NT2/D1 (cell line): Measurements from ENCODE around the gene RELB.

ENCODE experiments used
- DNase-seq: peaks from one replicate; pipeline ENCODE4 v3.0.0-alpha.2; 2011; ENCODE audit warnings: low read depth, low spot score
- H3K27me3 ChIP-seq: 2 replicates; pipeline ENCODE4 v1.6.0; 2011; ENCODE audit warnings: mild to moderate bottlenecking; ENCODE audit not compliant: insufficient read length, insufficient read depth
- H3K36me3 ChIP-seq: 2 replicates; pipeline ENCODE4 v1.6.1; 2011; ENCODE audit warnings: mild to moderate bottlenecking, low read length, mixed read lengths; ENCODE audit not compliant: insufficient read depth, insufficient read length
- H3K4me1 ChIP-seq: 2 replicates; pipeline ENCODE4 v1.5.1; 2011; ENCODE audit not compliant: insufficient read depth, insufficient read length
- H3K4me3 ChIP-seq: 2 replicates; pipeline ENCODE4 v1.5.1; 2011; ENCODE audit warnings: low read depth; ENCODE audit not compliant: insufficient read length
- H3K9ac ChIP-seq: 2 replicates; pipeline ENCODE4 v1.6.0; 2011; ENCODE audit warnings: low read depth; ENCODE audit not compliant: insufficient read length
- H3K9me3 ChIP-seq: 2 replicates; pipeline ENCODE4 v1.5.1; 2011; ENCODE audit warnings: mild to moderate bottlenecking, low read length; ENCODE audit not compliant: insufficient read depth
- SUZ12 ChIP-seq: IDR thresholded peaks from 2 replicates; pipeline ENCODE4 v1.6.1; 2011; ENCODE audit not compliant: insufficient read length, insufficient read depth; ENCODE audit errors: extremely low read depth
- YY1 ChIP-seq: IDR thresholded peaks from 2 replicates; pipeline ENCODE4 v1.6.1; 2011; ENCODE audit not compliant: insufficient read length, insufficient read depth
- ZNF274 ChIP-seq: IDR thresholded peaks from 2 replicates; pipeline ENCODE4 v1.6.1; 2011; ENCODE audit warnings: mild to moderate bottlenecking, low read depth, low read length

The RELB gene

GRCh38 chr19:44972802-44973201, 28.5 kb upstream of the RELB start:
- no peak for DNase-seq
- Histone ChIP-seq H3K4me1 (no peaks in the 10 kb centered on the region), H3K36me3 (peaks cover 52% of the 10 kb centered on the region), H3K9ac (no peak overlapping the region), H3K9me3 (no peaks in the 10 kb centered on the region), H3K27me3 (no peaks in the 10 kb centered on the region), H3K4me3 (no peak overlapping the region)
- TF ChIP-seq SUZ12 (no peak), YY1 (no peak), ZNF274 (no peak)

DNA sequence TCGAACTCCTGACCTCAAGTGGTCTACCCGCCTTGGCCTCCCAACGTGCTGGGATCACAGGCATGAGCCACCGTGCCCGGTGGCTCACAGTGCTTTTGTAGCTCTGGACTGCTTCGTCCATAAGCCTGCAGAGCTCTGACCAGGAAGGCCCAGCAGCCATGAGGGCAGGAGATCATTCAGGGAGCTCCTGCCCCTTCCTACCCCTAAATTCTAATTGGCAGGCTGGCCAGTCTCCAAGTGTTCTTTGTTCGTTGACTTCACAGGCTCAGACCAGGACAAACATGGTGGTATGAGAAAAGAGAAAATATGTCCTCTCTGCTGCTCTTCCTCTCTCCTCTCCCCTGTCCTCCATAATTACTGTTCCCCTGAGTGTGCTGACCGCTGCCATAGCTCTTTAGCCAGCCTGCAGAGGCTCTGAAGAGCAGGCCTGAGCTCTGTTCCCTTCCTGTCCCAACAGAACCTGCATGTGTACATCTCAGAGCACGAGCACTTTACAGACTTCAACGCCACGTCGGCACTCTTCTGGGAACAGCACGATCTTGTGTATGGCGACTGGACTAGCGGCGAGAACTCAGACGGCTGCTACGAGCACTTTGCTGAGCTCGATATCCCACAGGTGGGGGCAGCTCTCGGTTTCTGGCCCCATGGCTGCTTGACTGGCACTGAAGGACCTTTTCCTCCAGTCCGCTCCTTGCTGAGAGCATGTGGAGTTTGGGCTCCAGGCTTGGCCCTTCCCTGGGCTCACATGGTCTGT, 27.1 kb upstream of the RELB start:
- H3K4me3 ChIP-seq = no peak overlapping the region
- no peaks in the 10 kb centered on the region for H3K27me3 ChIP-seq
- no peak overlapping the region for H3K9ac ChIP-seq
- H3K4me1 ChIP-seq = no peaks in the 10 kb centered on the region
- no peak for DNase-seq
- TF ChIP-seq SUZ12 (no peak), YY1 (no peak), ZNF274 (no peak)
- H3K9me3 ChIP-seq = no peaks in the 10 kb centered on the region
- H3K36me3 ChIP-seq = peaks cover 60% of the 10 kb centered on the region

DNA sequence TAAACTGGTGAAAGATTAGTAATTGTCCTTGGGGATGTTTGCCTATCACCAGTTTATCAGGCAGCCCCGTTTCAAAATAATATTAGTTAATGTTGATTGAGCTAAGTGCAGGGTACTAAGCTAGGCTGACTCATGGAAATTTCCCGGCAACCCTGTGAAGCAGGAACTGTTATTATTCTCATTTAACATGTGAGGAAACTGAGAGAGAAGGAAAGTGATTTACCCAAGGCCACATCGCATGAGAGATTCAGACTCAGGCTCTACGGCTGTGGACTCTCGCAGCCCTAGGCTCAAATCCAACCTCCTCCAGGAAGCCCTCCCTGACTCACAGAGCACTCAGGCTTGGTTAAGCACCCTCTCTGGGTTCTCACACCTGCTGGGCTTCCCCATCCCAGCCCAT, 26.4 kb upstream of the RELB start:
- H3K4me3 ChIP-seq = no peak overlapping the region
- no peak for DNase-seq
- no peak overlapping the region for H3K9ac ChIP-seq
- peaks cover 67% of the 10 kb centered on the region for H3K36me3 ChIP-seq
- no peaks in the 10 kb centered on the region for H3K9me3 ChIP-seq
- H3K27me3 ChIP-seq = no peaks in the 10 kb centered on the region
- TF ChIP-seq ZNF274 (no peak), SUZ12 (no peak), YY1 (no peak)
- H3K4me1 ChIP-seq = no peaks in the 10 kb centered on the region

DNA sequence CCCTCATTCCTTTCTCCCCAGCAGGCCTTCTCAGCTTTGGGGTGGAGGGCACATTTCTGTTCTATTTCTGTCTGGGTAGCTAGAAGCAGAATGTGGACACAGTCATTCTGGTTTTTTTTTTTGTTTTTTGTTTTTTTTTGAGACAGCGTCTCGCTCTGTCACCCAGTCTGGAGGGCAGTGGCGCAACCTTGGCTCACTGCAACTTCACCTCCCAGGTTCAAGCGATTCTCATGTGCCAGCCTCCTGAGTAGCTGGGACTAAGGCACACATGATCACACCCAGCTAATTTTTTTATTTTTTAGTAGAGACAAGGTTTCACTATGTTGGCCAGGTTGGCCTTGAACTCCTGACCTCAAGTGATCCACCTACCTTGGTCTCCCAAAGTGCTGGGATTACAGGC, 25.8 kb upstream of the RELB start:
- no peaks in the 10 kb centered on the region for H3K4me1 ChIP-seq
- peaks cover 71% of the 10 kb centered on the region for H3K36me3 ChIP-seq
- TF ChIP-seq ZNF274 = no peak
- TF ChIP-seq SUZ12 = no peak
- TF ChIP-seq YY1 = no peak
- DNase-seq = no peak
- no peak overlapping the region for H3K4me3 ChIP-seq
- H3K9me3 ChIP-seq = no peaks in the 10 kb centered on the region
- no peaks in the 10 kb centered on the region for H3K27me3 ChIP-seq
- H3K9ac ChIP-seq = no peak overlapping the region

- H3K9me3 ChIP-seq = no peaks in the 10 kb centered on the region
- TF ChIP-seq ZNF274 = no peak
- TF ChIP-seq YY1 = no peak
- TF ChIP-seq SUZ12 = no peak
- H3K9ac ChIP-seq = no peak overlapping the region
- DNase-seq = no peak
- no peaks in the 10 kb centered on the region for H3K27me3 ChIP-seq
- H3K4me3 ChIP-seq = no peak overlapping the region
- peaks cover 70% of the 10 kb centered on the region for H3K36me3 ChIP-seq
- no peaks in the 10 kb centered on the region for H3K4me1 ChIP-seq
Observed at GRCh38 chr19:44984005-44984404, 17.3 kb upstream of the RELB start.

DNA sequence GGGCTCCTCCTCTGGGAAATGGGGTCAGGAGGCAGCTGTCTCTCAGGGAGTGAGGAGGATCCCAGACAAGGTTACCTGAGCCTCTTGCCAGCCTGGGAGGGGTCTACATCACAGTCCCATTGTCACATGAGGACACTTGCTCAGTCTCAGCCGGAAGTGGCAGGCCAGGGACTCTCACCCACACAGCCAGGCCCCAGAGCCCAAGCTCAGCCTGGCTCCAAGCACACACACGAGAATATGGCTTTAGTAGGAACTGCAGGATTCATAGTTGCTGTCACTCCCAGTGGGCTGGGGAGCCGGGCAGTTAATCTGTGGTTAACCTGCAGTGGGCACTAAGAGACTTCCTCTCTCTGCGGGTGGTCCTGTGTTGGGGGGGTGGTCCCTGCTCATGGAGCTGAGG, 15.8 kb upstream of the RELB start:
- H3K36me3 ChIP-seq = peaks cover 70% of the 10 kb centered on the region
- no peak overlapping the region for H3K9ac ChIP-seq

GRCh38 chr19:44986389-44986788, 14.9 kb upstream of the RELB start:
- no peaks in the 10 kb centered on the region for H3K9me3 ChIP-seq
- no peak for DNase-seq
- H3K9ac ChIP-seq = no peak overlapping the region
- peaks cover 79% of the 10 kb centered on the region for H3K36me3 ChIP-seq
- no peaks in the 10 kb centered on the region for H3K4me1 ChIP-seq
- TF ChIP-seq SUZ12 = no peak
- TF ChIP-seq YY1 = no peak
- TF ChIP-seq ZNF274 = no peak
- H3K27me3 ChIP-seq = no peaks in the 10 kb centered on the region
- H3K4me3 ChIP-seq = no peak overlapping the region

More for the DNA sequence above, 15.8 kb upstream of the RELB start:
- Histone ChIP-seq H3K27me3 (no peaks in the 10 kb centered on the region), H3K4me3 (no peak overlapping the region), H3K4me1 (no peaks in the 10 kb centered on the region), H3K9me3 (no peaks in the 10 kb centered on the region)
- no peak for DNase-seq
- TF ChIP-seq YY1 (no peak), ZNF274 (no peak), SUZ12 (no peak)
